ENCODE measurements around the gene ATP8B1.

The ATP8B1 gene

GRCh38 chr18:57791911-57792310 is 11.2 kb downstream of the ATP8B1 start:
- DNase-seq = no peak

GRCh38 chr18:57791192-57791591 is 11.9 kb downstream of the ATP8B1 start:
- DNase-seq = no peak

GRCh38 chr18:57790316-57790715 is 12.8 kb downstream of the ATP8B1 start:
- DNase-seq = no peak

- no peak for DNase-seq
These were observed 13.4 kb downstream of the ATP8B1 start for GRCh38 chr18:57789759-57790158.

GRCh38 chr18:57789090-57789489 is 14.0 kb downstream of the ATP8B1 start:
- no peak for DNase-seq

- no peak for DNase-seq
These were observed 15.9 kb downstream of the ATP8B1 start for GRCh38 chr18:57787068-57787685.

GRCh38 chr18:57785751-57786437 is 17.2 kb downstream of the ATP8B1 start:
- DNase-seq = no peak

- DNase-seq = no peak
These were observed 18.4 kb downstream of the ATP8B1 start for GRCh38 chr18:57784801-57785114.

GRCh38 chr18:57784034-57784800 is 18.9 kb downstream of the ATP8B1 start:
- DNase-seq = no peak

GRCh38 chr18:57782049-57782448 is 21.1 kb downstream of the ATP8B1 start:
- no peak for DNase-seq

GRCh38 chr18:57780706-57781347 is 22.3 kb downstream of the ATP8B1 start:
- DNase-seq = no peak

- no peak for DNase-seq
These were observed 22.8 kb downstream of the ATP8B1 start for GRCh38 chr18:57780318-57780705.

- no peak for DNase-seq
These were observed 26.3 kb downstream of the ATP8B1 start for GRCh38 chr18:57776767-57777166.

GRCh38 chr18:57776354-57776753 is 26.8 kb downstream of the ATP8B1 start:
- no peak for DNase-seq

- no peak for DNase-seq
These were observed 27.2 kb downstream of the ATP8B1 start for GRCh38 chr18:57775937-57776336.

- DNase-seq = no peak
These were observed 30.7 kb downstream of the ATP8B1 start for GRCh38 chr18:57772387-57772799.

- DNase-seq = no peak
These were observed 31.5 kb downstream of the ATP8B1 start for GRCh38 chr18:57771626-57772025.

GRCh38 chr18:57771193-57771592 is 31.9 kb downstream of the ATP8B1 start:
- DNase-seq = no peak

GRCh38 chr18:57768537-57769326 is 34.4 kb downstream of the ATP8B1 start:
- DNase-seq = no peak

GRCh38 chr18:57767259-57768050 is 35.7 kb downstream of the ATP8B1 start:
- DNase-seq = no peak

- DNase-seq = no peak
These were observed 38.1 kb downstream of the ATP8B1 start for GRCh38 chr18:57764995-57765394.

- no peak for DNase-seq
These were observed 39.0 kb downstream of the ATP8B1 start for GRCh38 chr18:57764087-57764486.

Data from C1 segment of cervical spinal cord (tissue), 14 donors.